NB4 (cell line): ENCODE measurements around the gene SMYD3.

Source experiments
- MYC ChIP-seq: IDR thresholded peaks from 2 replicates; pipeline ENCODE4 v1.6.1; 2011; ENCODE audit warnings: low read depth, low read length
- TF ChIP-seq, protein P1 (sequence below): IDR thresholded peaks from one replicate; pipeline ENCODE4 v1.5.1; 2012; ENCODE audit warnings: low read depth, low read length

GRCh38 chr1:246306415-246307037 lies 200.6 kb downstream of the SMYD3 start:
- TF ChIP-seq, protein P1, sequence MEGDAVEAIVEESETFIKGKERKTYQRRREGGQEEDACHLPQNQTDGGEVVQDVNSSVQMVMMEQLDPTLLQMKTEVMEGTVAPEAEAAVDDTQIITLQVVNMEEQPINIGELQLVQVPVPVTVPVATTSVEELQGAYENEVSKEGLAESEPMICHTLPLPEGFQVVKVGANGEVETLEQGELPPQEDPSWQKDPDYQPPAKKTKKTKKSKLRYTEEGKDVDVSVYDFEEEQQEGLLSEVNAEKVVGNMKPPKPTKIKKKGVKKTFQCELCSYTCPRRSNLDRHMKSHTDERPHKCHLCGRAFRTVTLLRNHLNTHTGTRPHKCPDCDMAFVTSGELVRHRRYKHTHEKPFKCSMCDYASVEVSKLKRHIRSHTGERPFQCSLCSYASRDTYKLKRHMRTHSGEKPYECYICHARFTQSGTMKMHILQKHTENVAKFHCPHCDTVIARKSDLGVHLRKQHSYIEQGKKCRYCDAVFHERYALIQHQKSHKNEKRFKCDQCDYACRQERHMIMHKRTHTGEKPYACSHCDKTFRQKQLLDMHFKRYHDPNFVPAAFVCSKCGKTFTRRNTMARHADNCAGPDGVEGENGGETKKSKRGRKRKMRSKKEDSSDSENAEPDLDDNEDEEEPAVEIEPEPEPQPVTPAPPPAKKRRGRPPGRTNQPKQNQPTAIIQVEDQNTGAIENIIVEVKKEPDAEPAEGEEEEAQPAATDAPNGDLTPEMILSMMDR: no peak
- no peak for TF ChIP-seq MYC
